GM19023 (cell line): ENCODE data around the gene MR1.

Source experiments
- ATAC-seq: cut with Tn5 transposase; IDR thresholded peaks from one replicate; pipeline ENCODE4 v1.9.1; 2021; ENCODE audit warnings: mild to moderate bottlenecking, moderate library complexity; ENCODE audit not compliant: unreplicated experiment

Gene MR1

DNA sequence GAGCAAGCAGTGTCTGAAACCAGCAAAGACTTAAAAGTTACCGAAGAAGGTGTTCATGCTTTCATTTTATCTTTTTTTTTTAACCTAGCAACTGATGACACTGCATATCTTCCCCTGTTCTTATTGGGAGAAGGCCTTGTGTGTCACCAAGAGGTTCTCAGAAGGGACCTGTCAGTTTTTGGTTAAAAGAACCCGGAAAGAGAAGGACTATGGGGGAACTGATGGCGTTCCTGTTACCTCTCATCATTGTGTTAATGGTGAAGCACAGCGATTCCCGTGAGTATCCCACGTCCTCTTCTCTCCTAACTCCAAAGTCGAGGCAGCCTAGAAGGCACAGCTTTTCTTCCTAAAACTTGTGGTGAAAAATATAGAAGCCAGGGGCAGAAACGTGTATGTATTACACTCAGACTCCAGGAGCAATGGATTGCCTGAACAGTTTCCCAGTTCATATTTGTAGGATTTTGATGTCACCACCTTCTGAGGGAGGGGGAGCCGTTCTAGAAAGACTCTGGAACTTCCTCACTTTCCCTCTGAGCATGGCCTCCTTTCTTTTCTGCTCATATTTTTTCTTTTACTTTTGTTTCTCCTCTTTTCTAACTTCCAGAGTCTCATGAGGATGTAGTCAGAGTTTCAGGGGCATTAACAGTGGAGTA lies at the start of gene MR1:
TSS of gene MR1 (plus strand) at position 185 of the 653 bp plus-strand sequence. CDS start at position 210, 25 bp downstream.
- ATAC-seq, result peak; percentile 88

- ATAC-seq, result no peak
Observed at GRCh38 chr1:180988253-180988752, 45.5 kb upstream of the MR1 start.

DNA sequence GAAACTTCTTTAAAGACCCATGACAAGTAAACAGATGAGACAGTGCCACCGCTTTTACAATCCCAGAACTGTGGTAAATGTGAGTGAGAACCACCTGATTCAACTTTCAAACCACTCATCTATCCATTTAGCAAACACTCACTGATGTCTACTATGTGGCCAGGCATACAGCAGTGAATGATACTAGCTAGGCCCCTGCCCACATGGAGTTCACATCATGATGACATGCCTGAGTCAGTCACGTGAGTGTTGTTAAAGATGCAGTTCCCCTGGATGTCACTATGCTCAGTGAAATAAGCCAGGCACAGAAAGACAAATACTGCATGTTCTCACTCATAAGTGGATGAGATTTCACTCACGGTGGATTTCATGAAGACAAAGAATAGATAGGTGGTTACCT lies 39.5 kb upstream of the MR1 start:
- ATAC-seq, result no peak

GRCh38 chr1:180997843-180998504 lies 35.8 kb upstream of the MR1 start:
- no peak for ATAC-seq

DNA sequence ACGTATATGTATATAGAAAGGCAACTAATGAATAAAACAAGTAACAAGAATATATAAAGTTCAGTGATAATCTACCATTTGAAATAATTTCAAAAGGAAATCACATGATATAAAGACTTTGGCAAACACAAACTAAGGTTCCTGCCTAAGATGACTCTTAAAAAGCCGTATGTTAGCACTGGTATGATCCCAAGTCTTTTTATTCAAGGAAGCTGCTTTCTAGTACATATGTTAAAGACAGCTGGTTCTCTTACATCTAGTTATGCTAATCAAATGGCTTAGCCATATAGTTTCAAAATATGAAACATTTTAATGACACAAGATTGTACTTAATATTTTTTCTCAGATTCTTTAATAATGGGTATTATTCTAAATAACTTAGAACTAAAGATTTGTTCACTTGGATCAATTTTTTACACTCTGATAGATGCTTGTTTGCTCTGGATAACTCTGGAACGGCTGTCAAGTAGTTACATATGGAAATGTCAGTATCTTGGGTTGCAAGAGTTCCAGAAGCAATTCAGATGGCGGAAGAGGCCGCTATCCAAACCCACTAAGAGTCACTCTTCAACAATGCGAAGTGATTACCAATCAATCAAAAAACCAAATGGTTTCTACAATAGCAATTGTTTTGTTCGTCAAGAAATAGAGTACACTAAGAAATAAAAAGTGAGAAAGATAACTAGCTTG lies 32.5 kb upstream of the MR1 start:
- ATAC-seq, result no peak

- ATAC-seq, result no peak
Observed at GRCh38 chr1:181002582-181003172, 31.1 kb upstream of the MR1 start.

- ATAC-seq, result no peak
Observed at GRCh38 chr1:181010789-181011188, 23.0 kb upstream of the MR1 start.

- ATAC-seq, result no peak
Observed at GRCh38 chr1:181011301-181012202, 22.2 kb upstream of the MR1 start.

DNA sequence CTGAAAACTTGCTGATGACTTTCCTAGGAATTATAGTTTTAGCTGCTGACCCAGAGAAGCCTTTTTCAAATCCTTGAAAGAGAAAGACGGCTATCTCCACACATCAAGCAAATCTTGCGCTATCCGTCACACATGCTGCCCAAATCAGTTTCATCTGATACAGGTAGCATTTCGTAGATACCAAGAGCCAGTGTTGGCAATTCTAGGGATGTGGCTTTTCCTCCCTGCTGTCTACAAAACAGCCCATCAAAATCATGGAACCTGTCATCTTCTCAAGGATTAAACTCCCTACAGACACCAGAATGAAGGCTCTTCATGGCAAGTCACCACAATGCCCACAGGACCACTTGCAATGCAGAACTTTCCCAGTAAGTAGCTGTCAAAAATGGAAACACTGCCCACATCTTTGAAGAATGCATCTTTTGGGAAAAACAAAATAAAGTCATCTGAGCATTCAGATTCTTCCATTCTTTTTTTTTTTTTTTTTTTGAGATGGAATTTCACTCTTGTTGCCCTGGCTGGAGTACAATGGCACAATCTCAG lies 21.5 kb upstream of the MR1 start:
- no peak for ATAC-seq

GRCh38 chr1:181013144-181013543 lies 20.6 kb upstream of the MR1 start:
- ATAC-seq, result no peak

GRCh38 chr1:181014477-181015250 lies 19.1 kb upstream of the MR1 start:
- peak; percentile 62 for ATAC-seq

- no peak for ATAC-seq
Observed at GRCh38 chr1:181015251-181015615, 18.6 kb upstream of the MR1 start.

DNA sequence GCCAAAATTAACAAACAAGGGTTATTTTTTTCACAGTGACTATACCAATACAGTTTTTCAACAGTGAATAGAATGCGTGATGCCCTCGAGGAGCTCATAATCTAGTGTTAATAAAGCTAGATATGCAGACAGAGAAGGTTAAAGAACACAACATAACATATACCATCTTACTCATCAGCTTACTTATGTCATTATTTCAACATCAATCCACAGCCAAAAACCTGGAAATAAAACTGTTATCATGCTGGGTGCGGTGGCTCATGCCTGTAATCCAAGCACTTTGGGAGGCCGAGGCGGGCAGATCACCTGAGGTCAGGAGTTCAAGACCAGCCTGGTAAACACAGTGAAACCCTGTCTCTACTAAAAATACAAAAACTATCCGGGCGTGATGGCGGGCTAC lies 17.2 kb upstream of the MR1 start:
- ATAC-seq, result no peak

DNA sequence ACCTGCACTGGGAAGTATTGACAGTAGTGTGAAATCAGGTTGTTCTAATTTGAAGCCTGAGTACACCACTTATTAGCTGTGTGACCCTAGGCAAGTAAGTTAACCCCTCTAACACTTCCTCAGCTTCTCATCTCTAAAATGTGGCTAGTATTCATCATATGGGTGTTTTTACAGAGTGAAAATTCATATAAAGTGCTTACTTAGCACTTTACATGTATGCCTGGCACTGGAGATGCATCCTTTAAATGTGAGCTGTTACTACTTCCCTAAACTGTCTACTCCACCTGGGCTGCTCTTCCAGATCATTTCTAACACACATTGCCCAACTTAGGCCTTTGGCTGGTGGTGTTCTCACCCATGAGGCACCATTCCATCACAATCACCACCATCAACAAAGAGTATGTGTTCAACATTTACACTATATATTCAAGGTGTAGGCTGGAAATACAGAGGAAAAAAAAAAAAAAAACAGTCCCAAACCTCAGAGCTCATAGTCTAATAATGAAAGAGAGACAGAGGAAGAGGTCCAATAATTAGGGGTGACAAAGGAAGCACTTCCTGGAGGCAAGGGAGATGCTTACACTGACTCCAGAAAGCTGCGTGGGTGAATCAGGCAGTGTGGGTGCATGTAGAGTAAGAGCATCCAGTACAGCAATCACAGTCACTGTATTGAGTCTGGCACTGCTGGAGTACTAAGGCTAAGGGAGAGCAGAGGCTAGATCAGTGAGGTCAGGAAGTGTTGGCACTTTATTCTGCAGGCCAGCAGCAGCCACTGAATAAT lies 14.7 kb upstream of the MR1 start:
- no peak for ATAC-seq

DNA sequence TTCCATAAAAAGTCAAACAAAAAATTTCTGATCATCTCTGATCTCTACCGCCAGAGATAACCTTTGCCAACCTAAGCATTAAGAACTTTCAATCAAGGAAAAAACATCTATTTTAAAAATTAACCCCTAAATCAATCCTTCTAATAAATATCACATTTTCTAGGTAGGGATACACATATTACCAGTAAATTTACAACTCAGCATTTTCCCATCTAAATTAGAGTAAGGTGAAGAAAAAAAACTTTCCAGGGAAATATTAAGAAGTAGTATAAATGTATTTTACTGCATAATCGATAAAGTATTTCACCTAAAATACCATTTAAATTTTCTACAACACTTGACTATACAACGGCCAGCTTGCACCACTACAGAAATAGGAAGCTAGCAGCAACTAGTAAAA lies 12.6 kb upstream of the MR1 start:
- no peak for ATAC-seq

GRCh38 chr1:181021811-181022434 lies 11.9 kb upstream of the MR1 start:
- peak; percentile 36 for ATAC-seq

DNA sequence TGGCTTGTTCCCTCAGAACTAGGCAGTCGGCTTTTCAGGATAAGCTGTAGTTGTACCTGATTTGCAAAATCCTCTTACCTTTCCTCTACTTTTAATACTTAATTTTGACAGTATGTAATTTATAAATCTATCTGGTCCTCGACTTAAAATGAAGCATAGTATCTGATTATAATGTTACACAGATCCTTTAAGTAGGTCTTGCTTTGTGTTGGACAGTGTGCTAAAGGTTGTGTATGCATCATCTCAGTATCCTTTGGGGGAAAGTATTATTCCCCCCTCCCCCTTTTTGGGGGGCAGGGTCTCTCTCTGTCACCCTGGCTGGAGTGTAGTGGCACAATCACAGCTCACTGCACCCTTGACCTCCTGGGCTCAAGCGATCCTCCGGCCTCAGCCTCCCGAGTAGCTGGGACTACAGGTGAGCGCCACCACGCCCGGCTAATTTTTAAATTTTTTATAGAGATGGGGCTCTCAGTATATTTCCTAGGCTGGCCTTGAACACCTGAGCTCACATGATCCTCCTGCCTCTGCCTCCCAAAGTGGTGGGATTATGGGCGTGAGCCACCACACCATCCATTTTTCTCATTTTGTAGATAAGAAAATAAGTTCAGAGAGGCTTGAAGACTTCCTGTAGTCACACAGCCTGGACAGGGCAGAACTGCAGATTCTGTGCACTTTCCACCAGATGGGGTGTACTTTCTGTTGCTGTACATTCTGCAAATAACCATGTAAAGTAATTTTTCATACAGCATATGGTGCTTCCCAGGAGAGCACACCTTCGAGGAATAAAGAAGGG lies 10.3 kb upstream of the MR1 start:
- no peak for ATAC-seq

GRCh38 chr1:181028196-181028595 lies 5.6 kb upstream of the MR1 start:
- ATAC-seq, result no peak
